MM.1S (cell line): Measurements from ENCODE around the gene PSORS1C2.

Experiments used
- DNase-seq: peaks from one replicate; pipeline ENCODE4 v3.0.0-alpha.2; 2015
- H2AFZ ChIP-seq: fragments of 300-600 bp; sonication (generic); 2 replicates; pipeline ENCODE4 v1.6.0; 2016; ENCODE audit warnings: antibody characterized with exemption, low read length
- H3F3A ChIP-seq: fragments of 300-600 bp; sonication (generic); 2 replicates; pipeline ENCODE4 v1.6.1; 2016; ENCODE audit warnings: mild to moderate bottlenecking, antibody characterized with exemption, low read length, moderate library complexity, mixed read lengths; ENCODE audit not compliant: insufficient read depth
- H3K27ac ChIP-seq: fragments of 300-600 bp; sonication (generic); 2 replicates; pipeline ENCODE4 v1.5.1; 2016; ENCODE audit warnings: mild to moderate bottlenecking, low read length
- H3K27me3 ChIP-seq: fragments of 300-600 bp; sonication (generic); replicated peaks from 2 replicates; pipeline ENCODE4 v1.6.0; 2016; ENCODE audit warnings: low read length; ENCODE audit not compliant: insufficient read depth
- H3K36me3 ChIP-seq: fragments of 300-600 bp; sonication (generic); replicated peaks from 2 replicates; pipeline ENCODE4 v1.6.1; 2016; ENCODE audit warnings: mild to moderate bottlenecking, low read length, mixed read lengths; ENCODE audit not compliant: insufficient read depth
- H3K4me1 ChIP-seq: fragments of 300-600 bp; sonication (generic); 2 replicates; pipeline ENCODE4 v1.6.1; 2016; ENCODE audit warnings: low read length, mixed read lengths
- H3K4me2 ChIP-seq: fragments of 300-600 bp; sonication (generic); 2 replicates; pipeline ENCODE4 v1.6.0; 2016; ENCODE audit warnings: low read depth, low read length
- H3K4me3 ChIP-seq: fragments of 300-600 bp; sonication (generic); 2 replicates; pipeline ENCODE4 v1.5.1; 2016; ENCODE audit warnings: low read length, mixed read lengths
- H3K79me2 ChIP-seq: fragments of 300-600 bp; sonication (generic); 2 replicates; pipeline ENCODE4 v1.6.1; 2016; ENCODE audit warnings: mixed run types, low read length, mixed read lengths
- H3K9ac ChIP-seq: fragments of 300-600 bp; sonication (generic); 2 replicates; pipeline ENCODE4 v1.6.1; 2016; ENCODE audit warnings: low read length, mixed read lengths
- H3K9me2 ChIP-seq: fragments of 300-600 bp; sonication (generic); replicated peaks from 2 replicates; pipeline ENCODE4 v1.6.1; 2016; ENCODE audit warnings: mild to moderate bottlenecking, low read length, mixed read lengths; ENCODE audit not compliant: insufficient read depth
- H3K9me3 ChIP-seq: fragments of 300-600 bp; sonication (generic); replicated peaks from 2 replicates; pipeline ENCODE4 v1.6.1; 2016; ENCODE audit warnings: mild to moderate bottlenecking, low read length, mixed read lengths; ENCODE audit not compliant: insufficient read depth
- H4K20me1 ChIP-seq: fragments of 300-600 bp; sonication (generic); 2 replicates; pipeline ENCODE4 v1.6.1; 2016; ENCODE audit warnings: mild to moderate bottlenecking, low read length, moderate library complexity, mixed read lengths; ENCODE audit not compliant: insufficient read depth
- EZH2 ChIP-seq: fragments of 300-600 bp; sonication (generic); optimal IDR thresholded peaks from 2 replicates; pipeline ENCODE3; 2017; ENCODE audit warnings: low read depth, mild to moderate bottlenecking, antibody characterized with exemption, low read length, mixed read lengths
- EZH2phosphoT487 ChIP-seq: fragments of 300-600 bp; sonication (generic); IDR thresholded peaks from 2 replicates; pipeline ENCODE4 v1.6.1; 2018; ENCODE audit warnings: antibody characterized with exemption, low read length
- TF ChIP-seq, protein P1 (sequence below): fragments of 300-600 bp; sonication (generic); IDR thresholded peaks from 2 replicates; pipeline ENCODE4 v1.5.1; 2016; ENCODE audit warnings: antibody characterized with exemption, low read length, mixed read lengths

PSORS1C2 gene

GRCh38 chr6:31125586-31126363 is 13.1 kb downstream of the PSORS1C2 start:
- H3K4me2 ChIP-seq, result no peak overlapping the region
- H3K36me3 ChIP-seq, result no peaks in the 10 kb centered on the region

DNA sequence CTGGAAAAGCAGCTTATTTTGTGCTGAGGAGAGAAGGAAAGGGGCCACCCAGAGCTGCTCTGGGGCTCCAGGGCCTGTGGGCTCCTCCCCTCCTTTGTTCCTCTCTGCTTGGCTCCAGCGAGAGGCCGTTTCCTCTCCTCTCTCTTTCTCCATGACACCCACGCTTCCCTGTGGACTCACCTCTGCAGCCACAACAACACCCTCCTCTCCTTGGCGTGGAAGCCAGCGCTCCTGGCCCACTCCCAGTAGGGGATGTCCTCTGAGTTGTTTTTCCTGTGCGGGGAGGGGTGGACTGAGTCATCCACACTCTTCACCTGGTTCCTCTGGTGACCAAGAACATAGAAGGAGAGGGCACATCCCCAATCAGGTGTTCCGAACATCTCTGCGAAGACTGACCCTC is 13.7 kb downstream of the PSORS1C2 start:
- TF ChIP-seq EZH2phosphoT487 (no peak), EZH2 (no peak)
- TF ChIP-seq, protein P1, sequence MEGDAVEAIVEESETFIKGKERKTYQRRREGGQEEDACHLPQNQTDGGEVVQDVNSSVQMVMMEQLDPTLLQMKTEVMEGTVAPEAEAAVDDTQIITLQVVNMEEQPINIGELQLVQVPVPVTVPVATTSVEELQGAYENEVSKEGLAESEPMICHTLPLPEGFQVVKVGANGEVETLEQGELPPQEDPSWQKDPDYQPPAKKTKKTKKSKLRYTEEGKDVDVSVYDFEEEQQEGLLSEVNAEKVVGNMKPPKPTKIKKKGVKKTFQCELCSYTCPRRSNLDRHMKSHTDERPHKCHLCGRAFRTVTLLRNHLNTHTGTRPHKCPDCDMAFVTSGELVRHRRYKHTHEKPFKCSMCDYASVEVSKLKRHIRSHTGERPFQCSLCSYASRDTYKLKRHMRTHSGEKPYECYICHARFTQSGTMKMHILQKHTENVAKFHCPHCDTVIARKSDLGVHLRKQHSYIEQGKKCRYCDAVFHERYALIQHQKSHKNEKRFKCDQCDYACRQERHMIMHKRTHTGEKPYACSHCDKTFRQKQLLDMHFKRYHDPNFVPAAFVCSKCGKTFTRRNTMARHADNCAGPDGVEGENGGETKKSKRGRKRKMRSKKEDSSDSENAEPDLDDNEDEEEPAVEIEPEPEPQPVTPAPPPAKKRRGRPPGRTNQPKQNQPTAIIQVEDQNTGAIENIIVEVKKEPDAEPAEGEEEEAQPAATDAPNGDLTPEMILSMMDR, result no peak
- DNase-seq, result no peak
- Histone ChIP-seq H3K4me3 (no peak overlapping the region), H3K4me1 (0 out of 2 replicates have a peak, but pooled peaks cover 3% of the 10 kb centered on the region), H3K9ac (no peak overlapping the region), H3K9me2 (no peaks in the 10 kb centered on the region), H3K27ac (no peak overlapping the region), H3K4me2 (no peak overlapping the region), H3K9me3 (no peaks in the 10 kb centered on the region), H3K79me2 (no peaks in the 10 kb centered on the region), H2AFZ (no peak overlapping the region), H4K20me1 (no peaks in the 10 kb centered on the region), H3K27me3 (peaks cover 33% of the 10 kb centered on the region), H3K36me3 (no peaks in the 10 kb centered on the region), H3F3A (no peaks in the 10 kb centered on the region)

More at GRCh38 chr6:31125586-31126363, 13.1 kb downstream of the PSORS1C2 start:
- Histone ChIP-seq H3K27ac (no peak overlapping the region), H2AFZ (no peak overlapping the region), H3F3A (no peaks in the 10 kb centered on the region), H3K79me2 (no peaks in the 10 kb centered on the region), H3K9me3 (no peaks in the 10 kb centered on the region), H3K9ac (no peak overlapping the region), H4K20me1 (no peaks in the 10 kb centered on the region), H3K4me3 (no peak overlapping the region), H3K9me2 (no peaks in the 10 kb centered on the region), H3K4me1 (0 out of 2 replicates have a peak, but pooled peaks cover 3% of the 10 kb centered on the region), H3K27me3 (peaks cover 32% of the 10 kb centered on the region)
- no peak for TF ChIP-seq EZH2phosphoT487
- TF ChIP-seq, protein P1, result no peak
- no peak for TF ChIP-seq EZH2
- DNase-seq, result no peak

DNA sequence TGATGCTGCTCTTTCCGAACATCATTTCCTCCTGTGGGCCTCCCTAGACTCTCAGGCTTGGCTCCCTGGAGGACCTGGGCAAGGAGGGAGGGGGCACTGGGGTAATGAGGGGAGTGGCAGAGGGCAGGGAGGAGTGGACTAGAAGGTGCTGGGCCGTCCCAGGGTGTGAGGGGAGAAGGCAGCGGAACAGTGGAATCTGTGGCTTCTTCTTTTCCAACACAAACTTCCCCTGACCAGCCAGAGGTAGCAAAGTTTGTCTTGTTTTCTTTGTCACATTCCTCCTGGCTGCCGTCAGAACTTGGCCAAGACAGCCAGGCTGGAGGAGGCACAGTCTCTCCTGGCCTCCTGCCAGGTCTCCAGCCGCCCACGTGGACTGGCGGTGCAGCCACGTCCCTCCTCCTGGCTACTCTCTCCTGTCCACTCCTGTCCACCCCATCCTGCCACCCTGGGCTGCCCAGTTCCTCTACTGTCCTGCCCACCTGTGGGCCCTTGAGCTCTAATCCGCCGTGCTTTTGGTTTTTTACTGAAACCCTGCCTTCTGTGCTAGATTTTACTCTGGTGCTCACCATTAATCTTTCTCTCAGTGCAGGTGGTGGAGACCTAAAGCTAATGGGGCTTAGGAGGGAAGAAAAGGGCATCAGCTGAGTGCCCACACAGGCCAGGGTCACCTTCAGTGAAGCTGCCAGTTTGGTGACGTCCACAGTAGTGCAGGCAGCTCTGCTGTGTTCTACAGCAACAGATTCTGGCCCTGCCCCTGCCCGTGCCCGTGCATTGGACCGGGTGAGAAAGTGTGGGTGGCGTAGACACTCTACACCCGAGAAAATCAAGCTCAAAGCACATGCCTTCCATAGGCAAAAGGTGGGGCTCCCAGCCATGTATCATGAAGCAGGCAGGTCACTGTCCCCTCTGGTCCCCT is 15.8 kb downstream of the PSORS1C2 start:
- Histone ChIP-seq H4K20me1 (no peaks in the 10 kb centered on the region), H3K9me3 (no peaks in the 10 kb centered on the region), H2AFZ (no peak overlapping the region), H3K9ac (no peak overlapping the region), H3K9me2 (no peaks in the 10 kb centered on the region), H3K27me3 (peaks cover 39% of the 10 kb centered on the region), H3F3A (no peaks in the 10 kb centered on the region), H3K4me1 (0 out of 2 replicates have a peak, but pooled peaks cover 3% of the 10 kb centered on the region), H3K79me2 (no peaks in the 10 kb centered on the region), H3K4me3 (no peak overlapping the region), H3K27ac (no peak overlapping the region), H3K4me2 (no peak overlapping the region), H3K36me3 (no peaks in the 10 kb centered on the region)
- TF ChIP-seq, protein P1, result no peak
- TF ChIP-seq EZH2 (no peak), EZH2phosphoT487 (no peak)
- no peak for DNase-seq
